K562 (cell line): ENCODE measurements around the gene POLK. TPM values are rescaled to one million over a fixed set of nuclear protein-coding genes. Genes with fewer than 3 reads are reported as not detected.

Experiments
- ATAC-seq: fragments of 200-7000 bp; cut with Tn5 transposase; 3 replicates; pipeline ENCODE4 v1.9.1; 2020; ENCODE audit warnings: moderate library complexity
- BruUV-seq: library from RNA; stranded (reverse); fragments of 400-500 nt; replicated peaks from 2 replicates; lab custom pipeline; 2021; lab: Mats Ljungman, UMichigan
- CTCF ChIA-PET: fragments of 300-600 bp; formaldehyde crosslinking; extraction: SDS; loops from one replicate; lab custom pipeline; 2021; ENCODE audit warnings: low intra/inter-chr PET ratio; lab: Yijun Ruan, JAX
- POLR2A ChIA-PET: fragments of 300-600, 350-650 bp; sonication (Branson Sonifier 250); formaldehyde crosslinking; extraction: SDS; loops from one replicate; lab custom pipeline; 2021; ENCODE audit warnings: antibody characterized with exemption, inconsistent platforms; lab: Yijun Ruan, JAX
- DNase-seq, 4 experiments: peaks; one replicate each; pipeline versions ENCODE4 v3.0.0 to v3.0.0-alpha.2; 2011 to 2018; ENCODE audit warnings: low spot score in 3 of 4, mixed read lengths in 3 of 4; ENCODE audit errors: extremely low read depth in 1 of 4
- FAIRE-seq: peaks from 2 replicates; lab custom pipeline; 2011; peaks lifted over from hg19 to GRCh38; lab: Jason Lieb, UNC
- H2AFZ ChIP-seq: 2 replicates; pipeline ENCODE4 v1.6.0; 2011; ENCODE audit warnings: low read depth, low read length, control low read depth, inconsistent platforms
- H3K27ac ChIP-seq: fragments of 200-600 bp; 3 replicates; pipeline ENCODE4 v1.8.0; 2011; ENCODE audit warnings: low read depth, mild to moderate bottlenecking, control low read depth, inconsistent platforms, low read length, moderate library complexity, mixed read lengths; ENCODE audit errors: extremely low read depth
- H3K27me3 ChIP-seq, 2 experiments: fragments of 300-600 bp in 1 of 2; 2 replicates in 1 of 2; 3 replicates in 1 of 2; pipeline versions ENCODE4 v1.6.0 to v1.8.0; 2011; ENCODE audit warnings: inconsistent platforms in 2 of 2, low read length in 2 of 2, mild to moderate bottlenecking in 1 of 2, mixed read lengths in 1 of 2, moderate library complexity in 1 of 2; ENCODE audit not compliant: control insufficient read depth in 2 of 2, insufficient read depth in 2 of 2
- H3K36me3 ChIP-seq: fragments of 300-600 bp; 3 replicates; pipeline ENCODE4 v1.8.0; 2011; ENCODE audit warnings: mild to moderate bottlenecking, low read length, inconsistent platforms; ENCODE audit not compliant: control insufficient read depth, insufficient read depth
- H3K4me1 ChIP-seq, 2 experiments: fragments of 200-600 bp in 1 of 2; replicated peaks in 1 of 2; 2 replicates in 1 of 2; 3 replicates in 1 of 2; pipeline versions ENCODE4 v1.5.1 to v1.8.0; 2011; ENCODE audit warnings: inconsistent platforms in 2 of 2, low read length in 2 of 2, mild to moderate bottlenecking in 1 of 2, mixed read lengths in 1 of 2, moderate library complexity in 1 of 2; ENCODE audit not compliant: control insufficient read depth in 2 of 2, insufficient read depth in 2 of 2
- H3K4me2 ChIP-seq: 2 replicates; pipeline ENCODE4 v1.6.1; 2011; ENCODE audit warnings: low read length, control low read depth, inconsistent platforms, mixed read lengths; ENCODE audit not compliant: insufficient read depth
- H3K4me3 ChIP-seq: fragments of 200-600 bp; sonication (generic), shearing (Covaris generic); 2 replicates; pipeline ENCODE4 v1.5.1; 2016; ENCODE audit warnings: control low read depth, inconsistent platforms
- H3K79me2 ChIP-seq: fragments of 200-600 bp; 3 replicates; pipeline ENCODE4 v1.8.0; 2011; ENCODE audit warnings: low read length, inconsistent platforms; ENCODE audit not compliant: control insufficient read depth, insufficient read depth
- H3K9ac ChIP-seq, 2 experiments: 2 replicates each; pipeline versions ENCODE4 v1.6.0 to v1.6.1; 2011; ENCODE audit warnings: low read depth in 2 of 2, low read length in 2 of 2, control low read depth in 1 of 2, inconsistent platforms in 1 of 2, mild to moderate bottlenecking in 1 of 2, mixed read lengths in 1 of 2; ENCODE audit not compliant: insufficient read depth in 1 of 2
- H3K9me1 ChIP-seq: one replicate; pipeline ENCODE4 v1.6.0; 2011; ENCODE audit warnings: inconsistent platforms, mild to moderate bottlenecking, low read length, moderate library complexity; ENCODE audit not compliant: control insufficient read depth, insufficient read depth
- H3K9me3 ChIP-seq: replicated peaks from 2 replicates; pipeline ENCODE4 v1.5.1; 2011; ENCODE audit warnings: low read depth, low read length, inconsistent platforms; ENCODE audit not compliant: control insufficient read depth, insufficient read depth
- H4K20me1 ChIP-seq: replicated peaks from 2 replicates; pipeline ENCODE4 v1.6.1; 2011; ENCODE audit warnings: low read length, inconsistent platforms, mixed read lengths; ENCODE audit not compliant: control insufficient read depth, insufficient read depth
- ARHGAP35 ChIP-seq: fragments of 450-650 bp; IDR thresholded peaks from 2 replicates; pipeline ENCODE4 v1.6.1; 2018; ENCODE audit not compliant: partially characterized antibody
- C11orf30 ChIP-seq: fragments of 450-650 bp; IDR thresholded peaks from 2 replicates; pipeline ENCODE4 v1.6.1; 2016; ENCODE audit warnings: low read depth, mild to moderate bottlenecking
- DACH1 ChIP-seq: fragments of 450-650 bp; IDR thresholded peaks from 2 replicates; pipeline ENCODE4 v1.6.1; 2018; ENCODE audit not compliant: partially characterized antibody
- EGR1 ChIP-seq: fragments of 450-650 bp; conservative IDR thresholded peaks from 2 replicates; pipeline ENCODE4 v1.6.1; 2017; ENCODE audit warnings: mild to moderate bottlenecking
- MTA3 ChIP-seq: fragments of 450-650 bp; formaldehyde crosslinking; IDR thresholded peaks from 2 replicates; pipeline ENCODE4 v1.6.1; 2017; ENCODE audit warnings: mild to moderate bottlenecking, borderline replicate concordance
- SAFB ChIP-seq: fragments of 200-400 bp; formaldehyde crosslinking; IDR thresholded peaks from 2 replicates; pipeline ENCODE4 v1.6.1; 2017; ENCODE audit warnings: low read depth, low read length, borderline replicate concordance
- ZNF239 ChIP-seq: fragments of 250-450 bp; sonication (Bioruptor Pico); IDR thresholded peaks from 2 replicates; pipeline ENCODE4 v1.4.0; 2020; ENCODE audit warnings: mild to moderate bottlenecking
- ZNF316 ChIP-seq: fragments of 450-650 bp; IDR thresholded peaks from 2 replicates; pipeline ENCODE4 v1.6.1; 2016
- WGBS: fragments of 100-300 bp; shearing (Covaris generic); methylation state at CpG from one replicate; pipeline ENCODE4 v1.1.6; 2016; ENCODE audit warnings: low coverage, mixed read lengths; ENCODE audit not compliant: insufficient coverage; ENCODE audit errors: missing lambda C conversion rate; 5-methylcytosine and 5-hydroxymethylcytosine counted together
- in situ Hi-C: fragments of 300-500 bp; cut with MboI; formaldehyde crosslinking; loops from 4 replicates; pipeline ENCODE4 v1.15.0; 2018; ENCODE audit warnings: inconsistent platforms, mixed read lengths
- intact Hi-C: fragments of 100-400 bp; cut with micrococcal nuclease; formaldehyde crosslinking; loops from 2 replicates; pipeline ENCODE4 v1.14.2; 2022
- polyA plus RNA-seq, 8 experiments: library from polyadenylated mRNA; depleted of rRNA in 4 of 8; stranded (reverse) in 5 of 8; unstranded in 3 of 8; fragments of >200 nt; fragmentation: Nextera tagmentation in 2 of 8; fragmentation: Illumina TruSeq in 1 of 8; extraction: Ambion mirVana in 2 of 8; extraction: Trizol in 1 of 8; gene quantifications; 2 replicates each; pipeline versions ENCODE4 v1.2.1 to v1.2.3, GENCODE V29; 2011 to 2014; ENCODE audit warnings: inconsistent platforms in 1 of 8, missing spikeins in 1 of 8
- total RNA-seq, 7 experiments: library from RNA; depleted of rRNA in 6 of 7; stranded (reverse); fragments of >200 nt in 6 of 7; fragmentation: Illumina TruSeq in 2 of 7; extraction: Trizol in 2 of 7; gene quantifications; 2 replicates each; pipeline versions ENCODE4 v1.2.1 to v1.2.3, GENCODE V29; 2011 to 2021; ENCODE audit warnings: low replicate concordance in 1 of 7
- TF ChIP-seq, protein P1 (sequence below): IDR thresholded peaks from 2 replicates; pipeline ENCODE4 v1.6.1; 2016; ENCODE audit warnings: missing genetic modification characterization, missing compliant biosample characterization

Gene POLK
- total and polyA plus RNA-seq, 9 of the 15 experiments (the other 6 are each of a cell fraction or from before 2014, with no cell fraction given), result 6.1 to 31.6 (median 16.5) TPM

DNA sequence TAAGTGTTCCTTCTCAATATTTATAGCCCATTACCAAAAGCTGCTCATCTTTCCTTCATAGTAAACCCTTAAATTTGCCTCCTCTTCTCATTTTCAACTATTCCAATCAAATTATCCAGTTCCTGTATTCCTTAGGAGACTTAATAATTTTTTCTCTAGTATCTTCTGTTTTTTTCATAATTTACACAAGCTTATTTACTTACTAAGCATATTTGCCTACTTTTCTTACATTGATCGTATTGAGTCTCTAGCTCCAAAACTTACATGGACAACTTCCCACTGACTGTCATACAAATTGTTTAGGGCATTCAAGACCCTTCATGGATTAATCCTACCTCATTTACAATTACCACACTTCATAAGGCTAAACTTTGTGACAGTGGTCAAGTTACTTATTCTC, 3.9 kb upstream of the POLK start (continued):
- TF ChIP-seq ZNF239 (CRISPR knock-in tag) (no peak), EGR1 (no peak), C11orf30 (peak; percentile 59; the same call in 1 of the 2 replicates), ZNF316 (peak; percentile 82), MTA3 (no peak), ARHGAP35 (no peak)
- TF ChIP-seq, all 486 proteins: peak for 2

DNA sequence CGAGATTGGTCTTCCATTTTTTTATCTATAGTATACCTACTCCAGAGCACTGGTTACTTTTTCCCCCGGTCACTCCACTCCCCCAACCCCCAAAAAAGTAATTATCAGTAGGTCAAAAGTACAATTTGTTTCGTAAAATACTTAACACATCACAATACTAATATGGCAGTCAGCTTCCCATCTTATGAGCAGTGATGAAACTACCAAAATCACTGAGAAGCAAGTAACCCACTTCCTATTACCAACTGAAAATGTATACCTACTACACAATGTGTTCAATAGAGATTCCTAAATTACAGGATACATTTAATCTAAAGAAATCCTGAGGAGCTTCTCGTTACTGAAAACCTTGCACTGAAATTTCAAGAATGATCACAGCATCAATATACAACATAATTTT, 2.1 kb upstream of the POLK start:
- Histone ChIP-seq H3K9me3 (no peaks in the 10 kb centered on the region), H3K4me1 (peaks cover 2 to 8% of the 10 kb centered on the region in 2 experiments; a peak in 2 of 5 replicates), H3K36me3 (peaks cover 6% of the 10 kb centered on the region), H3K9me1 (no peaks in the 10 kb centered on the region), H3K79me2 (peaks cover 84% of the 10 kb centered on the region), H3K27ac (peak overlapping the region; percentile 80; the same call in 2 of the 3 replicates), H3K27me3 (no peaks in the 10 kb centered on the region), H3K9ac (peak overlapping the region in 1 of 2 experiments; percentile 80; a peak in 2 of 4 replicates), H4K20me1 (0 out of 2 replicates have a peak, but pooled peaks cover 5% of the 10 kb centered on the region), H3K4me2 (peak overlapping the region; percentile 88), H3K4me3 (peak overlapping the region; percentile 89), H2AFZ (no peak overlapping the region)
- ChIA-PET POLR2A (interaction anchor here (1.3 kb wide), 1 partner anchor 10 kb away, joined by 5 read pairs; no protein-coding TSS in a partner anchor), CTCF (no interaction called here)
- FAIRE-seq, result no peak
- no peak for ATAC-seq
- in situ Hi-C loops, result no loop called here
- DNase-seq, result no peak
- no TSS peak for BruUV-seq
- TF ChIP-seq, protein P1, sequence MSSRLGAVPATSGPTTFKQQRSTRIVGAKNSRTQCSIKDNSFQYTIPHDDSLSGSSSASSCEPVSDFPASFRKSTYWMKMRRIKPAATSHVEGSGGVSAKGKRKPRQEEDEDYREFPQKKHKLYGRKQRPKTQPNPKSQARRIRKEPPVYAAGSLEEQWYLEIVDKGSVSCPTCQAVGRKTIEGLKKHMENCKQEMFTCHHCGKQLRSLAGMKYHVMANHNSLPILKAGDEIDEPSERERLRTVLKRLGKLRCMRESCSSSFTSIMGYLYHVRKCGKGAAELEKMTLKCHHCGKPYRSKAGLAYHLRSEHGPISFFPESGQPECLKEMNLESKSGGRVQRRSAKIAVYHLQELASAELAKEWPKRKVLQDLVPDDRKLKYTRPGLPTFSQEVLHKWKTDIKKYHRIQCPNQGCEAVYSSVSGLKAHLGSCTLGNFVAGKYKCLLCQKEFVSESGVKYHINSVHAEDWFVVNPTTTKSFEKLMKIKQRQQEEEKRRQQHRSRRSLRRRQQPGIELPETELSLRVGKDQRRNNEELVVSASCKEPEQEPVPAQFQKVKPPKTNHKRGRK (tag), result peak; percentile 27; the same call in 1 of the 2 replicates
- no peak for TF ChIP-seq SAFB
- TF ChIP-seq DACH1, result no peak
- intact Hi-C loops, result no loop called here
- WGBS, result 1% methylated on average over 4 of the region's 4 CpGs
